DND-41 (cell line): ENCODE data around the gene BCR.

ENCODE experiments used
- ATAC-seq: fragments of 200-7000 bp; cut with Tn5 transposase; 3 replicates; pipeline ENCODE4 v1.9.1; 2021; ENCODE audit warnings: low read depth; ENCODE audit not compliant: insufficient read depth
- DNase-seq: peaks from one replicate; pipeline ENCODE4 v3.0.0-alpha.2; 2020
- H2AFZ ChIP-seq: 2 replicates; pipeline ENCODE4 v1.6.0; 2012; ENCODE audit warnings: low read depth, low read length
- H3K27ac ChIP-seq: 2 replicates; pipeline ENCODE4 v1.5.1; 2012; ENCODE audit warnings: low read length, inconsistent platforms
- H3K27me3 ChIP-seq: fragments of 200-600 bp; sonication (generic); 2 replicates; pipeline ENCODE4 v1.6.0; 2012; ENCODE audit warnings: low read length, mild to moderate bottlenecking, inconsistent platforms; ENCODE audit not compliant: insufficient read depth, poor library complexity
- H3K36me3 ChIP-seq: 2 replicates; pipeline ENCODE4 v1.5.1; 2012; ENCODE audit warnings: low read length, inconsistent platforms; ENCODE audit not compliant: insufficient read depth
- H3K4me1 ChIP-seq: 2 replicates; pipeline ENCODE4 v1.5.1; 2012; ENCODE audit warnings: mild to moderate bottlenecking, low read length; ENCODE audit not compliant: insufficient read depth
- H3K4me2 ChIP-seq: 2 replicates; pipeline ENCODE4 v1.6.0; 2012; ENCODE audit warnings: mild to moderate bottlenecking, moderate library complexity, low read length, inconsistent platforms; ENCODE audit not compliant: insufficient read depth
- H3K4me3 ChIP-seq, 2 experiments: fragments of 200-600 bp in 1 of 2; shearing (Covaris generic) in 1 of 2; 2 replicates each; pipeline ENCODE4 v1.5.1; 2012 to 2016; ENCODE audit warnings: inconsistent platforms in 2 of 2, low read length in 2 of 2, mild to moderate bottlenecking in 2 of 2, low read depth in 1 of 2, moderate library complexity in 1 of 2
- H3K79me2 ChIP-seq: 2 replicates; pipeline ENCODE4 v1.6.0; 2012; ENCODE audit warnings: low read length, inconsistent platforms; ENCODE audit not compliant: insufficient read depth
- H3K9ac ChIP-seq: 2 replicates; pipeline ENCODE4 v1.6.0; 2012; ENCODE audit warnings: low read depth, mild to moderate bottlenecking, inconsistent platforms, low read length, moderate library complexity
- H3K9me3 ChIP-seq: 2 replicates; pipeline ENCODE4 v1.5.1; 2012; ENCODE audit warnings: low read length, moderate library complexity, mild to moderate bottlenecking, inconsistent platforms; ENCODE audit not compliant: insufficient read depth, severe bottlenecking
- H4K20me1 ChIP-seq: 2 replicates; pipeline ENCODE4 v1.6.0; 2012; ENCODE audit warnings: low read length; ENCODE audit not compliant: insufficient read depth
- CTCF ChIP-seq: IDR thresholded peaks from 2 replicates; pipeline ENCODE4 v1.5.1; 2012; ENCODE audit warnings: borderline replicate concordance, low read length, moderate library complexity, mild to moderate bottlenecking; ENCODE audit not compliant: poor library complexity, severe bottlenecking; ENCODE audit errors: extremely low read depth
- EZH2 ChIP-seq: IDR thresholded peaks from 3 replicates; pipeline ENCODE4 v1.6.1; 2012; ENCODE audit warnings: borderline replicate concordance, low read depth, mild to moderate bottlenecking, moderate library complexity, low read length, inconsistent platforms; ENCODE audit not compliant: severe bottlenecking

BCR gene

DNA sequence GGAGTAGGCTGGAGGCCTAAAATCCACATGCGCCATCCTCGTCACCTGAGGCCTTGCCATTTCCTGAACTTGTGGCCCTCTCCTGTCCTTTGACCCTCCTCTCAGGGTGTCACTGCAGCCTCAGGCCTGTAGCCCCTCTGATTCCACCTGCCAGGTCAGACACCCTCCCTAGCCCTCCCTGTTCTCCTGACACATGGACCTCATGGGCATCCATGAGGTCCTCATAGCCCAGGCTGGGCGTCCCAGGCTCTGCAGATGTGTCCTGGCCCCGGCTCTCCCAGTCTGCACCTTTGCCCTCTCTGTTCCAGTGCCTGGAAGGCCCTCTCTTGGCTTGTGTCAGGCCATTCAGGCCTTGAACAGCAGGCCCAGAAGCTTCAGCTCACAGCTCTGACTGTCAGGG, 19.3 kb upstream of the BCR start:
- H3K9ac ChIP-seq = no peak overlapping the region

GRCh38 chr22:23161574-23161973, 18.7 kb upstream of the BCR start:
- Histone ChIP-seq H3K4me1 (no peaks in the 10 kb centered on the region), H3K9ac (no peak overlapping the region), H2AFZ (no peak overlapping the region), H3K27me3 (no peaks in the 10 kb centered on the region), H3K27ac (no peak overlapping the region), H4K20me1 (peaks cover 1% of the 10 kb centered on the region; the same call in 1 of the 2 replicates), H3K36me3 (no peaks in the 10 kb centered on the region), H3K4me3 (no peak overlapping the region), H3K4me2 (no peak overlapping the region), H3K9me3 (no peaks in the 10 kb centered on the region), H3K79me2 (no peaks in the 10 kb centered on the region)
- TF ChIP-seq CTCF (no peak), EZH2 (no peak)
- ATAC-seq (no peak), DNase-seq (no peak)

More for the DNA sequence above, 19.3 kb upstream of the BCR start:
- H3K4me1 ChIP-seq = no peaks in the 10 kb centered on the region
- H3K27ac ChIP-seq = no peak overlapping the region
- H3K4me3 ChIP-seq = no peak overlapping the region
- H3K79me2 ChIP-seq = no peaks in the 10 kb centered on the region
- no peaks in the 10 kb centered on the region for H3K27me3 ChIP-seq
- H2AFZ ChIP-seq = no peak overlapping the region
- DNase-seq (no peak), ATAC-seq (no peak)
- H3K9me3 ChIP-seq = no peaks in the 10 kb centered on the region
- TF ChIP-seq CTCF (no peak), EZH2 (no peak)
- no peaks in the 10 kb centered on the region for H4K20me1 ChIP-seq
- H3K4me2 ChIP-seq = no peak overlapping the region
- no peaks in the 10 kb centered on the region for H3K36me3 ChIP-seq

DNA sequence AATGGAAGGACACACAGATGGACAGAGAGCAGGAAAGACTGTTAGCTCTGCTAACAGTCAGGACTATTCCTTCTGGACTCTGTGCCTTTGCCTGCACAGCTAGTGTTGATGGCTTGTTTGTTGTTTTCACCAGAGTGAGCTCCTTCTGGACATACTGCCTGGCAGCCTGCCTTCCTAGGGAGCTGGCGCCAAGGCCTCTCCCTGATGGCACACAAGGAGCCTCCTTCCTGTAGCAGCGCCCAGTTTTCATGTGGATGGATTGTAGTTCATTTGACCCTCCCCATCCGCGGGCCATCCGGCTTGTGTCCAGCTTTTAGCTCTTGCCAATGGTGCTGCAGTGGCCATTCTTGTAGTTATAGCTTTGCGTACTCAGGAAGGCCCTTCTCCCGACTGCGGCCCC, 16.6 kb upstream of the BCR start:
- DNase-seq = no peak
- Histone ChIP-seq H4K20me1 (peaks cover 4% of the 10 kb centered on the region; the same call in 1 of the 2 replicates), H3K4me3 (no peak overlapping the region), H3K27me3 (no peaks in the 10 kb centered on the region), H3K9me3 (no peaks in the 10 kb centered on the region), H3K27ac (no peak overlapping the region), H3K4me2 (no peak overlapping the region), H2AFZ (no peak overlapping the region), H3K9ac (no peak overlapping the region), H3K79me2 (no peaks in the 10 kb centered on the region), H3K36me3 (no peaks in the 10 kb centered on the region), H3K4me1 (no peaks in the 10 kb centered on the region)
- no peak for TF ChIP-seq CTCF
- no peak for TF ChIP-seq EZH2
- ATAC-seq = no peak

DNA sequence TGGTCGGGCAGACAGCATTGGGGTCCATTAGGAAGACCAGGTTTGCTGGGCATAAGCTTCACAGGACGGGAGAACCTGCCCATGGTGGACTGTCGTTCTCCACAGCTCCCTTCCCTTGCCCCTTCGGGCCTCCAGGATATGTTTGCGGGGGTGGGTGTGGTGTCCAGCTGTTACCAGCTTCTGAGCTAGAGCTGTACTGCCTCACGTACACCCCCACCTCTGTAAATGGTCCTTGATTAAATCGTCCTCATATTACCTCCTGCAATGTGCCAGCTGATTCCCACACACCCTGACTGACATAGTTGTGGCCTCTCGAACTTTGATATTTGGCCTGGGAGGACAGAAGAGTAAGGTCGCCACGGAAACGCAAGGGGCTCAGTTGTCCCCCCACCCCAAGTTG, 16.2 kb upstream of the BCR start:
- Histone ChIP-seq H3K4me3 (no peak overlapping the region), H4K20me1 (peaks cover 4% of the 10 kb centered on the region; the same call in 1 of the 2 replicates), H3K36me3 (no peaks in the 10 kb centered on the region), H3K27ac (no peak overlapping the region), H3K4me2 (no peak overlapping the region), H2AFZ (no peak overlapping the region), H3K9ac (no peak overlapping the region), H3K4me1 (no peaks in the 10 kb centered on the region), H3K27me3 (no peaks in the 10 kb centered on the region), H3K9me3 (no peaks in the 10 kb centered on the region), H3K79me2 (no peaks in the 10 kb centered on the region)
- ATAC-seq = no peak
- no peak for DNase-seq
- no peak for TF ChIP-seq EZH2
- no peak for TF ChIP-seq CTCF
